ENCODE results near the gene SSR3.

SSR3 gene

DNA sequence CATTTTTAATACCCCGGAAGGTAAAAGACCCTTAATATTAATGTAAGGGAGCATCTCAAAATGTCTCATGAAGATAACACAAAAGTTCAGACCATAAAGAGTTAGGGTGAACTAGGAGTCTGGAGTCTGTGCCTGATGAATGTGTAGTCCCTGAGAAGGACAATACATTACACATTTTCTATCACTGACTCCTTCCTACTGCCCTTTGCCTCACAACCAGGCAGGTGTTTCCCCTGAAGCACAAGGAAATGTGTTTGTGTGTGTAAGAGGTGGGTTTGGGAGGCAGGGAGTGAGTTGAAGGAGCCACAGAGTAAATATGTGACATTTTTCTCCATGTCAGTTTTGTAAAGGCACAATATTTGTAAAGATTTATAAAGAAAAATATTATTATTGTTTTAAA, 59.1 kb downstream of the SSR3 start:
- H3K36me3 Mint-ChIP-seq: no peaks in the 10 kb centered on the region
- no peaks in the 10 kb centered on the region for H3K4me1 Mint-ChIP-seq
- H3K9me3 Mint-ChIP-seq: peaks cover 8% of the 10 kb centered on the region
- H3K4me3 Mint-ChIP-seq: no peak overlapping the region
- ATAC-seq (no peak), DNase-seq (ENCODE audit: low spot score in 2 of 2) (no peak)
- H3K27ac Mint-ChIP-seq: no peak overlapping the region

DNA sequence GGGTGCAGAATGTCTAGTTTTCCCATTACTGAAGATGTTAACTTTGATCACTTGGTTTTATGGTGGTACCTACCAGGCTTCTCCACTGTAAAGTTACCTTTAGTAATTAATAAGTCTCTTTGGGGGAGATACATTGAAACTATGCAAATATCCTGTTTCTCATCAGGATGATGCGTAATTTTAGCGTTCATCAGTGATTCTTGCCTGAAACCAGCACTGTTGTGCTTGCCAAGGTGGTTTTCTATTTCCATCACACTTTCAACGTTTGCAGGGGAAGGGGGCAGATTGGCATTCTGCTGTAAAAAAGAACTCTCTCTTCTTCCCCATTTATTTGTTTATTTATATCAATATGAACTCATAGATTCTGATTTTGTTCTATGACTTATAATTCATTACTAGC, 61.0 kb downstream of the SSR3 start:
- Mint-ChIP-seq H3K27ac (no peak overlapping the region), H3K9me3 (peaks cover 8% of the 10 kb centered on the region), H3K4me3 (no peak overlapping the region), H3K36me3 (no peaks in the 10 kb centered on the region), H3K4me1 (no peaks in the 10 kb centered on the region)
- no peak for DNase-seq (ENCODE audit: low spot score in 2 of 2)
- no peak for ATAC-seq

GRCh38 chr3:156492801-156493261, 62.1 kb downstream of the SSR3 start:
- DNase-seq (ENCODE audit: low spot score in 2 of 2) (no peak), ATAC-seq (no peak)
- Mint-ChIP-seq H3K4me1 (no peaks in the 10 kb centered on the region), H3K27ac (no peak overlapping the region), H3K36me3 (no peaks in the 10 kb centered on the region), H3K9me3 (peaks cover 4% of the 10 kb centered on the region), H3K4me3 (no peak overlapping the region)

DNA sequence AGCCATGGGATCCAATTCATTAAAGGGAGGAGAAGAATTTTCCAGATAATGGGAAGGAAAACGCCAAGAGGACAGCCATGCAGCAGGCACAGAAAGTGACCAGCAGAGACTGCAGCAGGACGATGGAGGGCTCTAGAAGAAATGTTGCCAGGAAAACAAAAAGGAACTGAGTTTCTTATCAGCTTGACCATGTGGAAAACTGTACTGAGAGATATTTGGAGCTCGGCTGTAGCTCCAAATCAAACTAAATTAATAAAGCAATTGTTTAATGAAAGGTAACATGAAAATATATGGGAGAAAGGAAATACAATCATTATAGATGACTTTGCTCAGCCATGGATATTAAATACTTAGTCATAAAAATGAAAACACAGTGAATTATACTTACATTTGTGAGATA, 63.7 kb downstream of the SSR3 start:
- DNase-seq (ENCODE audit: low spot score in 2 of 2) (no peak), ATAC-seq (no peak)
- no peak overlapping the region for H3K27ac Mint-ChIP-seq
- H3K9me3 Mint-ChIP-seq: no peaks in the 10 kb centered on the region
- no peaks in the 10 kb centered on the region for H3K4me1 Mint-ChIP-seq
- H3K4me3 Mint-ChIP-seq: no peak overlapping the region
- H3K36me3 Mint-ChIP-seq: no peaks in the 10 kb centered on the region
